HG03196 (cell line): ENCODE measurements around the gene VTCN1.

Experiments
- ATAC-seq: cut with Tn5 transposase; IDR thresholded peaks from one replicate; pipeline ENCODE4 v1.9.1; 2021; ENCODE audit not compliant: unreplicated experiment

Gene VTCN1

GRCh38 chr1:117210386-117210785 is 341 bp downstream of the VTCN1 start:
- ATAC-seq: no peak

GRCh38 chr1:117209094-117209493 is 1.6 kb downstream of the VTCN1 start:
- no peak for ATAC-seq

- no peak for ATAC-seq
Observed at GRCh38 chr1:117208580-117208979, 2.1 kb downstream of the VTCN1 start.

- no peak for ATAC-seq
Observed at GRCh38 chr1:117205368-117205767, 5.4 kb downstream of the VTCN1 start.

- no peak for ATAC-seq
Observed at GRCh38 chr1:117201808-117202207, 8.9 kb downstream of the VTCN1 start.

GRCh38 chr1:117198097-117198496 is 12.6 kb downstream of the VTCN1 start:
- no peak for ATAC-seq

- no peak for ATAC-seq
Observed at GRCh38 chr1:117189726-117190125, 21.0 kb downstream of the VTCN1 start.

GRCh38 chr1:117188816-117189437 is 21.8 kb downstream of the VTCN1 start:
- ATAC-seq: no peak

GRCh38 chr1:117188170-117188815 is 22.4 kb downstream of the VTCN1 start:
- no peak for ATAC-seq

- no peak for ATAC-seq
Observed at GRCh38 chr1:117183112-117183511, 27.6 kb downstream of the VTCN1 start.

- no peak for ATAC-seq
Observed at GRCh38 chr1:117182319-117182718, 28.4 kb downstream of the VTCN1 start.

GRCh38 chr1:117181630-117182041 is 29.1 kb downstream of the VTCN1 start:
- ATAC-seq: no peak

GRCh38 chr1:117180147-117180967 is 30.4 kb downstream of the VTCN1 start:
- no peak for ATAC-seq

- no peak for ATAC-seq
Observed at GRCh38 chr1:117179471-117179870, 31.3 kb downstream of the VTCN1 start.

GRCh38 chr1:117178756-117179155 is 32.0 kb downstream of the VTCN1 start:
- no peak for ATAC-seq

- ATAC-seq: no peak
Observed at GRCh38 chr1:117177376-117177775, 33.4 kb downstream of the VTCN1 start.

- ATAC-seq: no peak
Observed at GRCh38 chr1:117176579-117176978, 34.1 kb downstream of the VTCN1 start.

- no peak for ATAC-seq
Observed at GRCh38 chr1:117174851-117175250, 35.9 kb downstream of the VTCN1 start.

GRCh38 chr1:117173691-117174090 is 37.0 kb downstream of the VTCN1 start:
- ATAC-seq: no peak

GRCh38 chr1:117173006-117173405 is 37.7 kb downstream of the VTCN1 start:
- no peak for ATAC-seq

- ATAC-seq: no peak
Observed at GRCh38 chr1:117171900-117172511, 38.7 kb downstream of the VTCN1 start.
